Measurements from ENCODE around the gene ASB2. TPM values are rescaled to one million over a fixed set of nuclear protein-coding genes. Genes with fewer than 3 reads are reported as not detected.
A peak's percentile ranks its signal among the peaks of the same experiment; 100 is the strongest.

The ASB2 gene
- total and polyA plus RNA-seq, 2 of the 13 experiments (the other 11 are each of a cell fraction or from before 2014, with no cell fraction given): 0.82 to 4.1 TPM

- no peak for TF ChIP-seq ZBTB49 (CRISPR knock-in tag; IDR thresholded peaks at IDR 0.05; ENCODE audit: borderline replicate concordance)
- TF ChIP-seq KMT2B (CRISPR knock-in tag; IDR thresholded peaks at IDR 0.05): peak; percentile 84
- TF ChIP-seq XRCC5 (optimal IDR thresholded peaks at IDR 0.05; ENCODE audit: low read length): peak; percentile 89
- TF ChIP-seq SUZ12 (IDR thresholded peaks at IDR 0.05; ENCODE audit: low read depth, low read length): no peak
- TF ChIP-seq THAP9 (CRISPR knock-in tag; IDR thresholded peaks at IDR 0.05; ENCODE audit: borderline replicate concordance): peak; percentile 61; the same call in 1 of the 2 replicates
- TF ChIP-seq SP4 (CRISPR knock-in tag; IDR thresholded peaks at IDR 0.05): 0 out of 2 replicates have a peak, but pooled peaks have one; percentile 55
- TF ChIP-seq ZNF512B (CRISPR knock-in tag; IDR thresholded peaks at IDR 0.05; ENCODE audit: borderline replicate concordance): no peak
- no peak for TF ChIP-seq HMGA1 (CRISPR knock-in tag; conservative IDR thresholded peaks at IDR 0.05)
- peak; percentile 55 for TF ChIP-seq MAX (IDR thresholded peaks at IDR 0.05)
- peak; percentile 91 for TF ChIP-seq ZKSCAN8 (CRISPR knock-in tag; IDR thresholded peaks at IDR 0.05; ENCODE audit: borderline replicate concordance)
- no peak for TF ChIP-seq SP1 (IDR thresholded peaks at IDR 0.05)
- peak; percentile 46; the same call in 1 of the 2 replicates for TF ChIP-seq SP1 (CRISPR knock-in tag; IDR thresholded peaks at IDR 0.05)
- TF ChIP-seq SKI (IDR thresholded peaks at IDR 0.05; ENCODE audit: partially characterized antibody): peak; percentile 87
- peak; percentile 71; the same call in 1 of the 2 replicates for TF ChIP-seq NCOR1 (IDR thresholded peaks at IDR 0.05; ENCODE audit: borderline replicate concordance, low read length)
- TF ChIP-seq CBX1 (IDR thresholded peaks at IDR 0.05; ENCODE audit: low read depth): no peak
- TF ChIP-seq RARG (CRISPR knock-in tag; IDR thresholded peaks at IDR 0.05; ENCODE audit: low read depth): no peak
- no peak for TF ChIP-seq ATF6 (CRISPR knock-in tag; conservative IDR thresholded peaks at IDR 0.05)
- TF ChIP-seq RFXAP (CRISPR knock-in tag; IDR thresholded peaks at IDR 0.05; ENCODE audit: borderline replicate concordance): peak; percentile 96
- 0 out of 2 replicates have a peak, but pooled peaks have one; percentile 76 for TF ChIP-seq SP140L (CRISPR knock-in tag; IDR thresholded peaks at IDR 0.05; ENCODE audit: borderline replicate concordance)
These were observed 16.9 kb downstream of the ASB2 start (continued) for GRCh38 chr14:93959239-93960107.
